CD4-positive, alpha-beta T cell treated with Interleukin-12 subunit alpha and Interleukin-12 subunit beta, for 1 hour (primary cell): Measurements from ENCODE around the gene LYRM4.

ENCODE experiments used
- DNase-seq: peaks from one replicate; pipeline ENCODE4 v3.0.0-alpha.2; 2020

Gene LYRM4

GRCh38 chr6:5091210-5092069, 169.3 kb downstream of the LYRM4 start:
- DNase-seq, result no peak

- DNase-seq, result no peak
These were observed 170.1 kb downstream of the LYRM4 start for GRCh38 chr6:5090603-5091002.

- DNase-seq, result no peak
These were observed 171.0 kb downstream of the LYRM4 start for GRCh38 chr6:5089481-5090438.

DNA sequence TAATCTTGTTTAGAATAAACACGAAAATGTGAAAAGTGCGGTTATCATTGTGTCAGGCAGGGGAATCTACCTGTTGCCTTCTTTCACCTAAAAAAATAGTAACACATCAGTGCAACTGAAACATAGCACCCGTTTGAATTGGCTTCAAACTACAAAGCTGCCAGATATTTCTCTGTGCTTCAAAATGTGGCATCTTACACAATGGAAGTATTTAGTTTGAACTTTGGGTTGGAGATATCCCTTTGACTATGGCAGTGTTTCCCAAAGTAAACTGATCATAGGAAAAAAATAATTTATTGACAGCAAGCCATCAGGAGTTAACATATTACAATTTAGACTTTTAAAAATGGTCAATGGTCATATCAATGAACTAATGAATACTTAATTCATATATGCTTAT, 172.0 kb downstream of the LYRM4 start:
- no peak for DNase-seq

- peak; percentile 10 for DNase-seq
These were observed 173.4 kb downstream of the LYRM4 start for GRCh38 chr6:5087389-5087788.

DNA sequence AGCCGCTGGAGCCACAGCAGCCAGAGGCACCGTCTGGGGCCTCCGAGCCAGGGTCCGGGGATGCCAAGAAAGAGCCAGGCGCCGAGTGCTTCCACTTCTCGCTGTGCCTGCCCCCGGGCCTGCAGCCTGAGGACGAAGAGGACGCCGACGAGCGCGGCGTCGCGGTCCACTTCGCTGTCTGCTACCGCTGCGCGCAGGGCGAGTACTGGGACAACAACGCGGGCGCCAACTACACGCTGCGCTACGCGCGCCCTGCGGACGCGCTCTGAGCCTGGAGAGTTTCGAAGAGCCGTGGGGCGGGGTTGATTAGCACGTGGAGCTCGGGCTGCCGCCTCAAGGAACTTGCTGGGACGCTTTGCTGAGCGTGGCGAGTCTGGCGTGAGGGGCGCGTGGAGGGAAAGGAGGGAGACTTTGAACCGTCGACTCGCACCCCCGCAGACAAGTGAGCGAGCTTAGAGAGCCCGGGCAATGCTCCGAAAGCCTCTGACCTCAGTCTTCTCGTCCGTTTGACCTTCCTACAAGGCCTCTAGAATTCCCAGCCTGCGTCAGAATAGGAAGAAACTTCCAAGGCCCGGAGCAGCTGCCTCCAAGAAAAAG, 174.4 kb downstream of the LYRM4 start:
- DNase-seq, result no peak

- no peak for DNase-seq
These were observed 175.0 kb downstream of the LYRM4 start for GRCh38 chr6:5085648-5086293.

GRCh38 chr6:5084781-5085647, 175.7 kb downstream of the LYRM4 start, which contains the start of gene PPP1R3G:
TSS of gene PPP1R3G (plus strand) at chr6:5085341. CDS start at chr6:5085486, 145 bp downstream.
- DNase-seq, result no peak

DNA sequence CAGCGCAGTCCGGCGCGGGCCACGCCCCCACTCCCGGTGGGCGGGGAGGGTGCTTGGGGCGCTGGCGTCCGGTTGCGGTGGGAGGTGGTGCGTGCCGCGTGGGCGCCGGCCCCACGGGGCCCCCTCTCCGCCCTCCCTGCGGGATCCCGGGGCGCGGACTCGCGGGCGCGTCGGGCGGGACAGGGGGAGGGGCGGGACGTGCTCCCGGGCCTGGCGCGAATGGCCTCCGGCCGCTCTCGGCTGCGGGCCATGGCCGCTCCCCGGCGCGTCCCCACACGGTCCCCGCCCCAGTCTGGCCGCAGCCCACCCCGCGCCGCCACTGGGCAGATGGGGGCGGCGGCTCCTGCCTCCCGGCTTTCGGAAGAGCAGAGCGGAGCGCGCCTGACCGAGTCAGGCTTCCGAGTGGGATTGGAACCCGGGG, 176.4 kb downstream of the LYRM4 start:
- no peak for DNase-seq

DNA sequence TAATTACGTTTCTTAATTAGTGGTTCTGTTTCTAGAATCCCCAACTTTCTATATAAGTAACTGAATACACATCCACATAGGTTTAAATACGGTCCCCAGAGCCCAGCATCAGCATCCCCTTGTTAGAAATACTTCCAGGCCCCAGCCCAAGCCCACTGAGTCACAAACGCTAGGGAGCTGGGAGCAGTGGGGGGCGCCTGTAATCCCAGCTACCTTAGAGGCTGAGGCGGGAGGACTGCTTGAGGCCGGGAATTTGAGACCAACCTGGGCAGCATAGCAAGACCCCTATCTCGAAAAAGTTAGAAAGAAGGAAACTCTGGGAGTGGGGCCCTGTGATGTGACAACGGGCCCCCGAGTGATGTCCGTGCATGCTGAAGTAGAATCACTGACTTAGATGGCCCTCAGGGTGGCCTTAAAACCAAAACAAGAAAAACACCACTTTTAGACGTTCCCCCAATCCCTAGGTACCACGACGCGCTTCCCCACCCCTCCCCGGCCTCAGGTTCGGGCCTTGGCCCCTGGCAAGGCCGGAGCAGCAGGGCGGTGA, 176.9 kb downstream of the LYRM4 start:
- DNase-seq, result no peak

- DNase-seq, result no peak
These were observed 177.5 kb downstream of the LYRM4 start for GRCh38 chr6:5083307-5083583.

DNA sequence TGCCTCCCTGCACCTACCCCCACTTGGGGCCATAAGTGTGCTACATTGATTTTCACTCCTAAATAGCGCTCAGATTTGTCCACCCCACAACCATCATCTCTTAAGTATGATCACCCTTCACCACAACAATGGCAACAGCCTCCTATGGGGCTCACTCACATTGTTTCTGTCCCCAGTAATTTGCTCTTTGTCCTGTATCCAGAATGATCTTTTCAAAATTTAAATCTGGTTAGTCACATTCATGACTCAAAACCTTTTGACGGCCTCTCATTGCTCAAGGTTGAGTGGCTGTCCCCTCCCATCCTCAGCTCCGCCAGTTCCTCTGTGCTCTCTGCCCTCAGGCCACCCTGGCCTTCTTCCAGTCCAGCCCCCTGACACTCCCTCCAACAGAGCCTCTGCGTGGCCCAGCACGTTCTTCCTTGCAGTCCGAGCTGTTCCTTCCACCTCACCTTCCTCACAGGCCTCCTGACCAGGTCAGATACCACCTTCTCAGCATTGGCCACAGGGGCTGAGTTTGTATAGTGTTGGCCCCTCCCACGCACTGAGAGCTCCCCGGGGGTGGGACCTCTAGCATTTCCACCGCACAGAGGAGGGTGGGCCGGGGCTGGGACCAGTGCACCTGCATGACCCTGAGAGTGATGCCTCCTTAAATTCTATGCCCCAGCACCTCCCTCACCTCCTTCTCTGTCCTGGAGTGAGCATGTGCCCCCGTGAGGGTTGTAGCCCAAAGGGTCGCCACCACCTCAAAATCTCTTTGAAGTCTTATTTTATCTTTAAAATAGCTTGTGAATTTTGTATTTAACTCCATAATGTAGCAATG, 178.1 kb downstream of the LYRM4 start:
- DNase-seq, result no peak

- no peak for DNase-seq
These were observed 178.8 kb downstream of the LYRM4 start for GRCh38 chr6:5081955-5082354.

DNA sequence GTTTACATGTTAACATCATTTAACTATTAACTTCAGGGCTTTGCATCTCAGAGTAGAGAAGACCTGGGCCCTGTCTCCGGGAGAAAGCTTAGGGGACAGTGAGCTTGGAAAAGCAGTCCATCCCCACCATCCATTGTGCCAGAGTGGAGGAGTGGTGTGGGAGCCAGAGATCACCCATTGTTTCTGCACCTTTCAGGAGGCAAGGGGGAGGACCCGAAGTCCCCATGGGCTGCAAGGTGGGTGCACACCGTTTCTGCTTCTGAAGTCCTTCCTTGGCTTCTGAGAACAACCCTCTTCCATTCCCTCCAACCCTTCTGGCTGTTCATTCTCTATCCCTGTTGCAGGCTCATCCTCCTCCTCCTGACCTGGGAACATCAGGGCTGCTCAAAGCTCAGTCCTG, 179.6 kb downstream of the LYRM4 start:
- DNase-seq, result no peak

DNA sequence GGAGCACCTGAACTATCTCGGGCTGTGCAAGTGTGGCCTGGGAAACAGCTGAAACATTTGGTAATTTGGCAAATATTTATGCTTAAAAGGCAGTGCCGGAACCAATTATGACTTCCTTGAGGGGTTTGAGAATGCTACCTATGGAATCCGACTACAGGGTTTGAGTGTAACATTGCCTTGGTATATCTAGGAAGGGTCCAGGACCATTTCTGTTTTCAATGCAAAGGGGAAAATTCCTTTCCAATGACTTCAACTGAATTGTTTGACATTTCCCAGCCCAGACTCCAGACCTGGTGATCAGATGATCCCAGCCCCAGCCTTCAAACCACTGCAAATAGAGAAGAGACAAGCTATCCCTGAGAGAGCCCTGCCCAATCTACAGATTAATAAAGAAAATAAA, 180.2 kb downstream of the LYRM4 start:
- no peak for DNase-seq

DNA sequence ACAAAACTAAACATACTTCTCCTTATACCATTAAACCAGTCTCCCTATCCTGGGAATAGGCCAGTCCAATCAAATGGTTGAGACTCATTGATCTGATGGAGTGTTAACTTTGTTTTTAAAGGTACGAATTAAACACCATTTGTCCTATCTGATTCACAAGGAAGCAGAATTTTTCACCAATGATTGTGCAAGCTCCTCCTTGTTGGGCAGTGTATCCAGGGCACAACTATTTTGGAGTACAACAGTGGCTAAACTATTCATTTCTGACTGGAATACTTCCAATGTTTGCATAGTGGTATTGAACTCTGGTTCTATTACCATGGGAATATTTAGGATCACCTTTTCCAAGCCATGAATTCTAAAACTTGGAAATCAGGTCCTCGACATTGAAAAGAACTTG, 181.1 kb downstream of the LYRM4 start:
- DNase-seq, result no peak

- DNase-seq, result no peak
These were observed 182.6 kb downstream of the LYRM4 start for GRCh38 chr6:5078121-5078669.

DNA sequence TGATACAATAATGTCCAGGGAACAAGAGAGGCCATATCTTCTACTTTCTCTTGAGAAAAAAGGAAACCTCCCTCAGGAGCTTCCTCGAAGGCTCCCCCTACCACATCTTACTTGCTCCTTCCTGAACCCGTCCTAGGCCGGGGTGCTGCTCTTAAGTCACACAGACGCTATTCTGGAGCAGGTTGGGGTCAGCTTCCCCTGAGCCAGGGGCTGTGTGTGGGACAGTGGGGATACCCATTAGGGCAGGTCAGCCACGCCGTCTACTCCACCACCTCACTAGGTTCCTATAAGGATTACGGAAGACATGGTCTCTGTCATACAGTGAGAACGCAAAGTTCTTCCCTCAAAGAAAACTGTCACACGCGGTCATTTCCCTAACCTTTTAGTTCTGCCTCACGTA, 183.8 kb downstream of the LYRM4 start:
- no peak for DNase-seq

GRCh38 chr6:5073992-5074391, 186.8 kb downstream of the LYRM4 start:
- no peak for DNase-seq

DNA sequence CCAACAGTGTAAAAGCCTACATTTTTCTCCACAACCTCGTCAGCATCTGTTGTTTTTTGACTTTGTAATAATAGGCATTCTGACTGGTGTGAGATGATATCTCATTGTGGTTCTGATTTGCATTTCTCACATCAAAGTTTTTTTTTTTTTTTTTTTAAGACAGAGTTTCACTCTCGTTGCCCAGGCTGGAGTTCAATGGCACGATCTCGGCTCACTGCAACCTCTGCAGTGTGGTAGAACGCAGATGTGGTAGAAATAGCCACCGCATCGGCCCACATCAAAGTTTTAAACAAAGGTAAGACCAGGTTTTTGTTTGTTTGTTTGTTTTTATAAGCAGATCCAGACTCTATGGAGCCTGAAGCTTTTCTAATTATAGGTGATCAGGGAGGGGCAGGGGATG, 188.3 kb downstream of the LYRM4 start:
- no peak for DNase-seq
